IPS-15b (cell line): ENCODE data around the gene ACOT11.

Source experiments
- H3K27me3 ChIP-seq: one replicate; pipeline ENCODE4 v1.6.1; 2013; ENCODE audit warnings: low read length; ENCODE audit not compliant: control insufficient read depth, insufficient read depth
- H3K36me3 ChIP-seq: one replicate; pipeline ENCODE4 v1.6.1; 2013; ENCODE audit warnings: low read length; ENCODE audit not compliant: control insufficient read depth, insufficient read depth
- H3K4me1 ChIP-seq: one replicate; pipeline ENCODE4 v1.6.1; 2013; ENCODE audit warnings: mild to moderate bottlenecking, low read length; ENCODE audit not compliant: control insufficient read depth, insufficient read depth
- H3K4me3 ChIP-seq: one replicate; pipeline ENCODE4 v1.5.1; 2013; ENCODE audit warnings: low read depth, low read length
- H3K9ac ChIP-seq: one replicate; pipeline ENCODE4 v1.6.1; 2013; ENCODE audit warnings: low read depth, mild to moderate bottlenecking, low read length
- H3K9me3 ChIP-seq: one replicate; pipeline ENCODE4 v1.6.1; 2013; ENCODE audit warnings: mild to moderate bottlenecking, low read length; ENCODE audit not compliant: control insufficient read depth, insufficient read depth

The ACOT11 gene

DNA sequence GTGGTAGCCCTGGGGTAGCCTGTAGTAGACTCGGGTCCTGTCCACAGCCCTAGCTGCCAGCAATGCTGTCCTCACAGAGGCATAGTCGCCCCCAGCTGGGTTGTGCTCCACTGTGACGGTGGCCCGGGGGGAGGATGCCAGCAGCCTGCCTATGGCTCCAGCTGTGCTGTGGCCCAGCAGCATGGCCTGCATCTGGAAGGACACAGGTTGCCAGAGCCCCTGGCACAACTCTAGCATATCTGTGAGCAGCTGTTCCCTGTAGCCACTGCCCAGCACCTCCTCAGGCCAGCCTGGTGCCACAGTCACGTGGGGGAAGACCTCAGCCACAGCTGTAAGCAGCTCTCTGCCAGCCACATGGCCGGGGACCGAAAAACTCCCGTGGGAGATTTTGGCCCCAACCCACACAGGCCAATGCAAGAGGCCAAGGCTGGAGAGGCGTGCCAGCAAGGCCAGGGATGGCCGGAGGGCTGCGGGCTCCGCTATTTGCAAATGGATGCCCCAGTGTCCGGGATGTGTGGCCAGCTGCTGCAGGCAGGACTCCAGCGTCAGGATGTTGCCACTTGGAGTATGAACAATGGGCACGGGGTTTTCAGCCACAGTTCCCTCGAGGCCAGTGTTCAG lies 61.4 kb downstream of the ACOT11 start:
- H3K4me3 ChIP-seq, result no peak overlapping the region
- H3K9me3 ChIP-seq, result no peaks in the 10 kb centered on the region
- peaks cover 3% of the 10 kb centered on the region for H3K36me3 ChIP-seq
- H3K27me3 ChIP-seq, result no peaks in the 10 kb centered on the region
- H3K4me1 ChIP-seq, result no peaks in the 10 kb centered on the region
- H3K9ac ChIP-seq, result no peak overlapping the region

DNA sequence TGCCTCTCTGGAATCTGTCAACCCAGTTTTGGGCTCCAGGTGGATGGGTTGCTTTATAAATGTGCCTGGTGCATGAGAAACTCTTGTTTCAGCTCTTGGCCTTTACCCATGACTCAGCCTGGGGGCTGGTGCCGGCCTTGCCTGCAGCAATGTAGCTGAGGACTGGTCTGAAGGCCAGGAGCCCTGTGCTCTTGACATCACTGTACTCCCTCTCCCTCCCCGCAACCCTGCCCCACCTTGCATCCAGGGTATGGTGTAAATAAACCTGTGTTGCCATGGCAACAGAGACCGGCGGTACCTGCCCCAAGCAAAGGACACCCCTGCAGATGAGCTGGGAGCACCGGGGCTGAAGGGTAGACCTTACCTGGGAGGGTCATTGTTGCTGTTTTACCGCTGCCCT lies 62.0 kb downstream of the ACOT11 start:
- no peaks in the 10 kb centered on the region for H3K27me3 ChIP-seq
- H3K4me3 ChIP-seq, result no peak overlapping the region
- peaks cover 3% of the 10 kb centered on the region for H3K36me3 ChIP-seq
- H3K4me1 ChIP-seq, result no peaks in the 10 kb centered on the region
- H3K9me3 ChIP-seq, result no peaks in the 10 kb centered on the region
- no peak overlapping the region for H3K9ac ChIP-seq

DNA sequence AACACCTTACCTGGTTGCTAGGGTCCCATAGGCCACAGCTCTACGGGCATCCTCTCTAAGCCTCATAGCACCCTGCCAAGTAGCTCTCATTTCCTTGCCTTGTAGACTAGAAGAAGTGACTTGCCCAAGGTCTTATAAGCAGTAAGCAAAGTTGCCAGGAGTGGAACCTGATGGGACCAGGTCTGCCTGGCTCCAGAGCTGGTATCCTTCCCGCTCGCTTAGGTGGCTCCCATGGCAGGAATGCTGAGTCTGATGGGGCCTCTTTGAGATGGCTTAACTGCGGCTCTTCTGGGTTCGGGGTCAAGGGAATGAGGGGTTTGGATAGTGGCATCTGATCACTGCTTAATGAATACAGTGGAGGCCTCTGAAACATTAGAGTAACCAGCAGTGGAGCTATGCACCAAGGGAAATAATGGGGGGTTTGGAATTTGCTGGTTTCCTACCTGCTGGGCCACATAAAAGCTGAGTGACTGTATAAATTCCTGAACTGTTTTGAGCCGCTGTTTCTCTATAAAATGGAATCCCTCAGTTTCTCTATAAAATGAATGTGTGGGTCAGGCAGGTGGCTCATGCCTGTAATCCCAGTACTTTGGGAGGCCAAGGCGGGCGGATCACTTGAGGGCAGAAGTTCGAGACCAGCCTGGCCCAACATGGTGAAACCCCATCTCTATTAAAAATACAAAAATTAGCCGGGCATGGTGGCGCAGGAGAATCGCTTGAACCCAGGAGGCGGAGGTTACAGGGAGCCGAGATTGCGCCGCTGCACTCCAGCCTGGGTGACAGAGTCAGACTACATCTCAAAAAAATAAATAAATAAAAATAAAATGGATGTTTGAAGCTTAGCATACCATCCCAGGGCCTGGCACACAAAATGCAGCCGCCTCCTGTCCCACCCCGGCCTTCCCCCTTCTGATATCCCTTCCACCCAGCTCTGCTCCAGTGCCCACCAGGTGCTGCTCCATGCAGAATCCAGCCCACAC lies 62.9 kb downstream of the ACOT11 start:
- Histone ChIP-seq H3K9ac (no peak overlapping the region), H3K27me3 (no peaks in the 10 kb centered on the region), H3K9me3 (no peaks in the 10 kb centered on the region), H3K4me1 (no peaks in the 10 kb centered on the region), H3K36me3 (peaks cover 3% of the 10 kb centered on the region), H3K4me3 (no peak overlapping the region)

DNA sequence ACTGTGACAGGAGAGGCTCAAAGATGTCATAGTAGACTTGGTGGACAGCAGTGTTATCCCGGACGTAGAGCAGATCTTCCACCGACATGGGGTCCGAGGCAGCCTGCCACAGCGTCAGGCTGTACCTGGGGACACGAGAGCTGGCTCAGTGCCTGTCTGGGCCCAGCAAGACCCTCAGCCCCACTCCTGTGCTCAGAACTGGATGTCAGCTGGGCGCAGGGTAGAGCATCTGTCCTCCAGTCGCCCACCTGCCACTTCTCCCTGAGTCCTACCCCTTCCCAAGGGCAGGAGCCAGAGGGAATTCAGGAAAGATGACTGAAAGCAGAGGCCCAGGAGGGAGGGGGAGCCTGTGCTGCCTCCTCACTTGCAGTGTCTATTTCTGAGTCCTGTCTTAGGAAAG lies 63.6 kb downstream of the ACOT11 start:
- no peaks in the 10 kb centered on the region for H3K4me1 ChIP-seq
- H3K36me3 ChIP-seq, result peaks cover 3% of the 10 kb centered on the region
- H3K27me3 ChIP-seq, result no peaks in the 10 kb centered on the region
- H3K9me3 ChIP-seq, result no peaks in the 10 kb centered on the region
- H3K9ac ChIP-seq, result no peak overlapping the region
- H3K4me3 ChIP-seq, result no peak overlapping the region

DNA sequence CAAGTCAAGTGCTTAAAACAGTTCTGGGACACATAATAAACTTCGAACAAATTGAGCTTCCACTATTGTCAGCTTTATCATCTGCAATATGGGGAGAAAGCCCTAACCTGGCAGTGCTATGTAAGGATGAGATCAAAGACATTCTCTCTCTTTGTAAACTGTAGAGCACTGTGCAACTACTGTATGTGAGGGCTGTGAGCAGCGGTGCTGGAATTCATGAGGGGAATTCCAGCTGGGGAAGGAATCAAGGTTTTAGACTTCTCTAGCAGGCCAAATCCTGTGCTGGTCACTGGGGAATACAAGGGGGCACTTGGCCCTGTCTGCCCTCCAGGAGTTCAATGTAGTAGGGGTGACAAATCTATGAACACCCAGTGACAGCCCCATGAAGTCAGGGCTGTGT lies 66.0 kb downstream of the ACOT11 start:
- peaks cover 3% of the 10 kb centered on the region for H3K36me3 ChIP-seq
- no peak overlapping the region for H3K4me3 ChIP-seq
- no peaks in the 10 kb centered on the region for H3K27me3 ChIP-seq
- H3K4me1 ChIP-seq, result no peaks in the 10 kb centered on the region
- no peak overlapping the region for H3K9ac ChIP-seq
- H3K9me3 ChIP-seq, result no peaks in the 10 kb centered on the region

DNA sequence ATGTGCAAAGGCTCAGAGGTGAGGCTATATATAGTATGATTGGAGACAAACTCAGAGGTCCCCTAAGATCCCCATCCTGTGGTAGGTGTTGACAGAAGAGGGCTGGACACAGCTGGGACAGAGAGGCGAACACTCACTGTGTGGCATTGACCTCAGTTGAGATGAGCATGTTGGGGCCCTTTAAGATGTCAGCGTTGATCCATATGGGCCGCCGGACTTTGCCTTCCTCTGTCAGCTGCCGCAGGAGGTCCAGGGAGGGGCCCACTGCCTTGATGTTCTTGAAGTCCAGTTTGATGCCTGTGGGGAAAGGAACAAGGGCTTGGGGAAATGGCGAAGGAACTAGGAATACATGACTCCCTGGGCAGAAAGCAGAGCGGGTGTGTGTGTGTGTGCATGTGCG lies 66.5 kb downstream of the ACOT11 start:
- no peak overlapping the region for H3K9ac ChIP-seq
- H3K27me3 ChIP-seq, result no peaks in the 10 kb centered on the region
- no peaks in the 10 kb centered on the region for H3K9me3 ChIP-seq
- H3K36me3 ChIP-seq, result no peaks in the 10 kb centered on the region
- H3K4me1 ChIP-seq, result no peaks in the 10 kb centered on the region
- no peak overlapping the region for H3K4me3 ChIP-seq

DNA sequence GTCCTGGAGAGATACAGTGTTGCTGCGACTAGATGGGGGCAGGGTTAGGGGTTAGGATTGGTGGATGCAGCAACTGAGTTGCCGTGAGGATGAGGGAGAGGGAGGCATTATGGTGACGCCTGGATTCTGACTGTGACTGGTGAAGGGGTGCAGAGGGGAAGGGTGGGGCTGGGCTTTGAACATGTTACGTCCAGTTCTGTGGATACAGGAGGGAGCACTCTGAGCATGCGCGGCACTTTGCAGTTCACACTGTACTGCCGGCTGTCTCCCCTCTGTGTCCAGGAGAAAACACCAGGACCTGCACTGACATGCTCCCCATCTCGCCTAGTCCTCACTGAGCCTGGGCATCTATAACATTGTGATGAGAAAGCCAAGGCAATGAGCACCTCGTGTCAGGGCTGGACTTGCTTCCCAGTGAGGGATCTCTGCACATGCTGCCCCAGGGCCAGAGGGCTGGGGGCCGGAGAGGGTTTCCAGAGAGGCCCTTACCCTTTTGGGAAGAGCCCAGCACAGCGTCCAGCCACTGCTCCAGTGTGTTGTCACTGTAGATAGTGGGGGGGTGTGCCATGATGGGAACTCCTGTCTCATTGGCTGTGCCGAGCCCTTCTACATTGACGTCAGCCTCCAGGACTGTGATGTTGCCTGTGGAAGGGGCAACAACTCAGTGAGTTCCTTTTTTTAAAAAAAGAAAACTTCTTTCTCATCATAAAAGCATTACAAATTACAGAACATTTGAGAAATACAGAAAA lies 67.7 kb downstream of the ACOT11 start:
- no peaks in the 10 kb centered on the region for H3K36me3 ChIP-seq

DNA sequence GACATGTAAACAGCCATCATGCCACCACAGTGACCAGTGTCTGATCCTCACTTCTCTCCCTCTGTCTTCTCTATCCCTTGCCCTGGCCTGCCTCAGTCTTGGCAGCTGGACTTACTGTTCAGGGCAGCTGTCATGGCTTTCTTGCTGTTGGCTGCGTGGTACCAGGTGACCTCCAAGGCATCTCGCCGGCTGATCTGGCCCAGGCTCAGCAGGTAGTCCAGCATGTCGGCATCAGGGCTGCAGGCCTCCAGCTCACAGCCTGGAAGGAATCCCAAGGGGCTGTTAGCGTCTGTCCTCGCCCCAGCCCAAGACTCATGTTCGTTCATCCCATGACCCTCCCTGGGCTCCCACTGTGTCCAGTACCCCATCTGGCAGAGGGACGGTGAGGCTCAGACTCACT lies 71.7 kb downstream of the ACOT11 start:
- Histone ChIP-seq H3K27me3 (no peaks in the 10 kb centered on the region), H3K9me3 (no peaks in the 10 kb centered on the region), H3K4me1 (no peaks in the 10 kb centered on the region), H3K4me3 (no peak overlapping the region), H3K36me3 (no peaks in the 10 kb centered on the region), H3K9ac (no peak overlapping the region)

More for the DNA sequence above, 67.7 kb downstream of the ACOT11 start:
- H3K9me3 ChIP-seq, result no peaks in the 10 kb centered on the region
- H3K4me1 ChIP-seq, result no peaks in the 10 kb centered on the region
- H3K9ac ChIP-seq, result no peak overlapping the region
- H3K27me3 ChIP-seq, result no peaks in the 10 kb centered on the region
- H3K4me3 ChIP-seq, result no peak overlapping the region

DNA sequence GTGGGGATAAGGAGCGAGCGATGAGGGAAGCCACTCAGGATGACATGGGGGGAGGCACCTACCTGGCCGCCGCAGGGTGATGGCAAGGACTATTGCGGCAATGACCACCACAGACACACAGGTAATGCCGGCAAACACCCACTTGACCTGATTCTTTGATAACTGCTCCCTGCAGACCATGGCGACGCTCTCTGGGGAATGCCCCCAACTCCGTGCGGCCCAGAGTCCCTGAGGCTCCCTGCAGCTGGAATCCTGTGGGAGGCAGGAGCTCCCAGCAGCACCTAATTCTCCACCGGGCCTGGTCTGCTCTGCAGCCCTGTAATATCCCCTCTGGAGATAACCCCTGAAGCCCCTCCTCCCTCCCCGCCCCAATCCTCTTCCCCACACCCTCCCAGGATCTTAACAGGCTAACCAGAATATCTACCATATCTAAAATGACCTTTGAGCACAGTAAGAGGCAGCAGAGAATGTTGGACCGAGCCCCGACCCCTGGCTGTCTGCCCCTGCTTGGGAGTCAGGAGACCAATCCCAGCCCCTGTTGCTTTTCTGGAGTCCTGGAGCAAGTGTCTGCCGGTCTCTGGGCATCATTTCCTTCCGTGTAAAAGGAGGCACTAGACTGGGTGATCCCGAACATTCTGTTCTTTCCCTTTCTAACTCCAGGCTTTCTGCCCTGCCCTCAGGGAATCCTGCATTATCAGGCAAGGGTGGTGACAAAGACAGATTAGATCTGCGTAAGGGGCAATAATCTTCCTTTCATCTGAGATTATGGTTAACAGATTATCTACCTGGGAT lies 75.4 kb downstream of the ACOT11 start, which contains the start of gene FAM151A:
FAM151A (minus strand) TSS at position 310 of the 792 bp plus-strand sequence; CDS start at position 180, 130 bp downstream.
- no peak within 1 kb of the TSS for H3K4me3 ChIP-seq

DNA sequence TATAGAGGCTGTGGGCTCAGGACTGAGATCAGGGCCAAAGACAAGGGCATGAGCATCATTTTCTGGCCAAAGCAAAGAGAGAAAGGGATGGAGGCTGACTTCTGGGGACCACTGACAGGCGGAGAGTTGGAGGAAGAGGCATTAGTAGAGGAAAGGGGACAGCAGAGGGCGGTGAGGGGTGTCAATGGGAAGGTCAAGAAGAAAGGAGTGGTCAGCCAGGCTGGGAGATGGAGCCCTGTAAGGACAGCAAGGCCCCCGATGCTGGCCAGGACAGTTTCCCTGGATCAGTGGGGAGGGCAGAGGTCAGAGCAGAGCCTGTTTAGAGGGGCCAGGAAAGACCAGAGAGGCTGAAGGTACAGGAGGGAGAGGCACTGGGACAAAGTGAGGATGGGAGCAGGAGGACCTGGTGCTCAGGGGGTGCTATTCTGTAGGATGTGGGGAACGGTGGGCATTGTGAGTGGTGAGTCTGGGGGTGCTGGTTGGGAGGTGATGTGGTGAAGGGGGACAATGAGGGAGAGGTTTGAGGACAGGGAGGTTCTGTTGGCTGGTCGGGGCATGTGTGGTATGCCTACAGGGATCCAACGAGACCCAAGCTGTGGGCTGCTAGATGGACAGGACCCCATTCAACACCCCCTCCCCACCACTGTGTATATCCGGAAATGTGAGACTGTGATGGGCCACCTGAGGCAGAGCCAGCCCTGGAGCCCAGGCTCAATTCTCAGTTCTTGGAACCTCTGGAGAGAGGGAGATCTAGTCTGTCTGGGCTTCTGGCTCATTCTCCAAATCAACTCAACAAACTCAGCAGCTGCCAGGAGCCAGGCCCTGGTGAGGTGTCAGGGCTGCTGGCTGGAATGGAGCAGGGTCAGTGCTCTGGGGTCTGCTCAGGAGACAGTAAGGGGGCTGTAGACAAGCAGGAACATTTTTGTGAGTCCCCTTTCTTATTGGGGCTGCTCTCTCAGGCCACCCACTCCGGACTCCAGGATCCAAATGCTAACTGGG lies 76.7 kb downstream of the ACOT11 start:
- H3K27me3 ChIP-seq, result no peaks in the 10 kb centered on the region
- H3K36me3 ChIP-seq, result no peaks in the 10 kb centered on the region
- H3K4me3 ChIP-seq, result no peak overlapping the region
- no peak overlapping the region for H3K9ac ChIP-seq
- no peaks in the 10 kb centered on the region for H3K4me1 ChIP-seq
- H3K9me3 ChIP-seq, result no peaks in the 10 kb centered on the region

More for the DNA sequence above, 75.4 kb downstream of the ACOT11 start, which contains the start of gene FAM151A:
- no peaks in the 10 kb centered on the region for H3K4me1 ChIP-seq
- H3K9me3 ChIP-seq, result no peaks in the 10 kb centered on the region
- H3K9ac ChIP-seq, result no peak within 1 kb of the TSS
- H3K36me3 ChIP-seq, result no peaks in the 10 kb centered on the region
- no peaks in the 10 kb centered on the region for H3K27me3 ChIP-seq
